Lung (tissue), 12 donors: ENCODE measurements around the gene RECK. TPM values are rescaled to one million over a fixed set of nuclear protein-coding genes. Genes with fewer than 3 reads are reported as not detected.

Experiments
- ATAC-seq: fragments of 200-7000 bp; cut with Tn5 transposase; one replicate; pipeline ENCODE4 v1.9.1; 2020; ENCODE audit warnings: moderate number of reproducible peaks; ENCODE audit not compliant: insufficient read depth, low FRiP score
- DNase-seq, 3 donors: peaks; one replicate each; pipeline ENCODE4 v3.0.0-alpha.2; 2013 to 2017
- H3K27ac ChIP-seq, 2 donors: one replicate each; pipeline ENCODE4 v1.5.1; 2013; ENCODE audit warnings: mild to moderate bottlenecking in 2 of 2, moderate library complexity in 2 of 2, control low read depth in 1 of 2, inconsistent platforms in 1 of 2, low read depth in 1 of 2, low read length in 1 of 2
- H3K27me3 ChIP-seq, 3 donors: one replicate each; pipeline ENCODE4 v1.5.1; 2013; ENCODE audit warnings: low read length in 2 of 3; ENCODE audit not compliant: control insufficient read depth in 3 of 3, insufficient read depth in 3 of 3
- H3K36me3 ChIP-seq, 4 donors: one replicate each; pipeline ENCODE4 v1.5.1; 2013; ENCODE audit warnings: low read length in 4 of 4, mild to moderate bottlenecking in 1 of 4, moderate library complexity in 1 of 4; ENCODE audit not compliant: control insufficient read depth in 4 of 4, insufficient read depth in 4 of 4
- H3K4me1 ChIP-seq, 5 donors: one replicate each; pipeline ENCODE4 v1.5.1; 2013; ENCODE audit warnings: low read length in 5 of 5, mild to moderate bottlenecking in 2 of 5, moderate library complexity in 1 of 5; ENCODE audit not compliant: control insufficient read depth in 5 of 5, insufficient read depth in 5 of 5
- H3K4me3 ChIP-seq: one replicate; pipeline ENCODE4 v1.5.1; 2013; ENCODE audit warnings: mild to moderate bottlenecking, control low read depth, moderate library complexity
- H3K9ac ChIP-seq, 2 donors: one replicate each; pipeline ENCODE4 v1.5.1; 2013; ENCODE audit warnings: low read length in 2 of 2, control low read depth in 1 of 2; ENCODE audit not compliant: insufficient read depth in 1 of 2
- H3K9me3 ChIP-seq, 4 donors: one replicate each; pipeline ENCODE4 v1.5.1; 2013; ENCODE audit warnings: low read length in 3 of 4, mild to moderate bottlenecking in 1 of 4, moderate library complexity in 1 of 4; ENCODE audit not compliant: control insufficient read depth in 4 of 4, insufficient read depth in 3 of 4
- CTCF ChIP-seq: IDR thresholded peaks from 2 replicates; pipeline ENCODE4 v1.5.1; 2012; ENCODE audit warnings: mild to moderate bottlenecking; ENCODE audit errors: control extremely low read depth, extremely low read depth
- WGBS, 2 donors: extraction: QIAGEN DNeasy Blood & Tissue Kit; methylation state at CpG; one replicate each; pipeline ENCODE4 v1.1.7; 2013; 5-methylcytosine and 5-hydroxymethylcytosine counted together
- polyA plus RNA-seq, 2 donors: library from polyadenylated mRNA; stranded (reverse); fragments of 200-250 nt; gene quantifications; one replicate each; pipeline ENCODE4 v1.2.1, GENCODE V29; 2013
- total RNA-seq, 2 donors: library from RNA; depleted of rRNA in 1 of 2; stranded (reverse); fragments of >200 nt in 1 of 2; gene quantifications; one replicate each; pipeline ENCODE4 v1.2.1, GENCODE V29; 2014 to 2021
- donor health status: control.
- donor health status: control.
- donor health status: Bipolar disorder and iron deficiency.
- donor health status: healthy.
- donor health status: DM: yes; HTN: yes; CAD: no.

Gene RECK
- total and polyA plus RNA-seq, 4 donors = 4.5 to 19.3 (median 12.0) TPM

GRCh38 chr9:36029202-36029601 is 7.5 kb upstream of the RECK start:
- Histone ChIP-seq H3K27me3 (peaks cover 0 to 3% (median 0%) of the 10 kb centered on the region in 3 donors), H3K4me1 (peaks cover 0 to 3% (median 0%) of the 10 kb centered on the region in 5 donors), H3K36me3 (no peaks in the 10 kb centered on the region), H3K9ac (no peak overlapping the region), H3K4me3 (no peak overlapping the region), H3K9me3 (no peaks in the 10 kb centered on the region), H3K27ac (no peak overlapping the region)
- TF ChIP-seq CTCF = no peak
- DNase-seq (no peak), ATAC-seq (no peak)
- 86 to 93% methylated on average over 1 of the region's 1 CpG for WGBS, 2 donors

- no peak overlapping the region for H3K9ac ChIP-seq
- H3K4me1 ChIP-seq = peaks cover 0 to 3% (median 0%) of the 10 kb centered on the region in 5 donors
- no peaks in the 10 kb centered on the region for H3K36me3 ChIP-seq
- WGBS, 2 donors = 59 to 73% methylated on average over 3 of the region's 3 CpGs
- peak overlapping the region in 1 of 2 donors; percentile 21 for H3K27ac ChIP-seq
- peaks cover 0 to 3% (median 0%) of the 10 kb centered on the region in 3 donors for H3K27me3 ChIP-seq
- H3K9me3 ChIP-seq = no peaks in the 10 kb centered on the region
- no peak for TF ChIP-seq CTCF
- peak in 2 of 3 donors; percentile 21 to 32 for DNase-seq
- peak; percentile 60 for ATAC-seq
- H3K4me3 ChIP-seq = no peak overlapping the region
Observed at GRCh38 chr9:36029765-36030528, 6.8 kb upstream of the RECK start.

GRCh38 chr9:36030871-36031270 is 5.8 kb upstream of the RECK start:
- WGBS, 2 donors = 86 to 94% methylated on average over 3 of the region's 3 CpGs
- no peak for DNase-seq
- Histone ChIP-seq H3K36me3 (no peaks in the 10 kb centered on the region), H3K27ac (no peak overlapping the region), H3K9me3 (no peaks in the 10 kb centered on the region), H3K4me3 (no peak overlapping the region), H3K4me1 (peaks cover 0 to 3% (median 0%) of the 10 kb centered on the region in 5 donors), H3K9ac (no peak overlapping the region), H3K27me3 (peaks cover 0 to 3% (median 0%) of the 10 kb centered on the region in 3 donors)
- TF ChIP-seq CTCF = no peak
- ATAC-seq = no peak
